Vagina (tissue), 2 donors: ENCODE measurements around the gene DROSHA.

Experiments used
- CTCF ChIP-seq, 3 experiments: fragments of 450-650 bp in 2 of 3; fragments of 200-600 bp in 1 of 3; sonication (generic) in 1 of 3; IDR thresholded peaks; one replicate each; pipeline ENCODE4 v1.5.1; 2017 to 2019; ENCODE audit warnings: antibody characterized with exemption in 3 of 3, mild to moderate bottlenecking in 2 of 3, moderate library complexity in 2 of 3
- POLR2A ChIP-seq, 2 donors: fragments of 450-650 bp; IDR thresholded peaks; one replicate each; pipeline ENCODE4 v1.6.1; 2017; ENCODE audit warnings: antibody characterized with exemption in 2 of 2, mild to moderate bottlenecking in 2 of 2, moderate library complexity in 2 of 2

- TF ChIP-seq CTCF (IDR thresholded peaks at IDR 0.05) (no peak), POLR2A (IDR thresholded peaks at IDR 0.05) (no peak)
Observed at GRCh38 chr5:31469466-31469865, 62.4 kb downstream of the DROSHA start.
